Right hindlimb (tissue), 1 donor: ENCODE results near the gene EML2.

Source experiments
- DNase-seq: peaks from one replicate; pipeline ENCODE4 v3.0.0-alpha.2; 2018

EML2 gene

GRCh38 chr19:45585158-45585577 lies 54.0 kb downstream of the EML2 start:
- DNase-seq: no peak

GRCh38 chr19:45584332-45585157 lies 54.7 kb downstream of the EML2 start, which contains the start of gene OPA3:
OPA3 (minus strand) TSS chr19:45584802; CDS start chr19:45584764, 38 bp downstream.
- peak; percentile 100 for DNase-seq

- no peak for DNase-seq
Observed at GRCh38 chr19:45581576-45581975, 57.6 kb downstream of the EML2 start.

GRCh38 chr19:45578861-45579260 lies 60.3 kb downstream of the EML2 start:
- no peak for DNase-seq

GRCh38 chr19:45577111-45577905 lies 61.9 kb downstream of the EML2 start:
- no peak for DNase-seq

GRCh38 chr19:45576682-45577081 lies 62.5 kb downstream of the EML2 start:
- DNase-seq: no peak

- DNase-seq: no peak
Observed at GRCh38 chr19:45575216-45575615, 64.0 kb downstream of the EML2 start.

GRCh38 chr19:45574526-45574925 lies 64.7 kb downstream of the EML2 start:
- no peak for DNase-seq

- no peak for DNase-seq
Observed at GRCh38 chr19:45571457-45572220, 67.6 kb downstream of the EML2 start.

GRCh38 chr19:45569619-45570421 lies 69.4 kb downstream of the EML2 start:
- DNase-seq: no peak

GRCh38 chr19:45568732-45569131 lies 70.5 kb downstream of the EML2 start:
- DNase-seq: no peak

- DNase-seq: no peak
Observed at GRCh38 chr19:45567609-45568008, 71.6 kb downstream of the EML2 start.

GRCh38 chr19:45564131-45564780 lies 74.9 kb downstream of the EML2 start:
- no peak for DNase-seq

- DNase-seq: no peak
Observed at GRCh38 chr19:45560686-45561085, 78.5 kb downstream of the EML2 start.

- DNase-seq: no peak
Observed at GRCh38 chr19:45560038-45560437, 79.2 kb downstream of the EML2 start.
